Urinary bladder (tissue), 4 donors: ENCODE results near the gene GCNA. TPM values are rescaled to one million over a fixed set of nuclear protein-coding genes. Genes with fewer than 3 reads are reported as not detected.
"Not testable (repeated sequence)": the region's sequence is repeated elsewhere in the genome, so short reads cannot be mapped to it uniquely, and the experiment has no call there.

ENCODE experiments used
- DNase-seq: peaks from one replicate; pipeline ENCODE4 v3.0.0-alpha.2; 2015; ENCODE audit errors: extremely low spot score
- H3K27ac ChIP-seq: one replicate; pipeline ENCODE4 v1.5.1; 2013; ENCODE audit warnings: low read depth, mild to moderate bottlenecking, moderate library complexity
- H3K36me3 ChIP-seq: one replicate; pipeline ENCODE4 v1.6.1; 2013; ENCODE audit warnings: mild to moderate bottlenecking, moderate library complexity; ENCODE audit not compliant: insufficient read depth
- H3K4me1 ChIP-seq: one replicate; pipeline ENCODE4 v1.6.1; 2013; ENCODE audit warnings: mild to moderate bottlenecking, moderate library complexity; ENCODE audit not compliant: insufficient read depth
- H3K4me3 ChIP-seq: one replicate; pipeline ENCODE4 v1.5.1; 2013; ENCODE audit warnings: low read depth, low read length
- WGBS: extraction: QIAGEN DNeasy Blood & Tissue Kit; methylation state at CpG from one replicate; pipeline ENCODE4 v1.1.7; 2013; 5-methylcytosine and 5-hydroxymethylcytosine counted together
- polyA plus RNA-seq: library from polyadenylated mRNA; stranded (reverse); fragments of 200-250 nt; gene quantifications from one replicate; pipeline ENCODE4 v1.2.3, GENCODE V29; 2013
- total RNA-seq: library from RNA; depleted of rRNA; stranded (reverse); fragments of >200 nt; gene quantifications from one replicate; pipeline ENCODE4 v1.2.3, GENCODE V29; 2014
- donor health status: healthy with polysubstance abuse.
- donor health status: healthy.

The GCNA gene
- total and polyA plus RNA-seq, 2 donors: 0.82 to 3.0 TPM

DNA sequence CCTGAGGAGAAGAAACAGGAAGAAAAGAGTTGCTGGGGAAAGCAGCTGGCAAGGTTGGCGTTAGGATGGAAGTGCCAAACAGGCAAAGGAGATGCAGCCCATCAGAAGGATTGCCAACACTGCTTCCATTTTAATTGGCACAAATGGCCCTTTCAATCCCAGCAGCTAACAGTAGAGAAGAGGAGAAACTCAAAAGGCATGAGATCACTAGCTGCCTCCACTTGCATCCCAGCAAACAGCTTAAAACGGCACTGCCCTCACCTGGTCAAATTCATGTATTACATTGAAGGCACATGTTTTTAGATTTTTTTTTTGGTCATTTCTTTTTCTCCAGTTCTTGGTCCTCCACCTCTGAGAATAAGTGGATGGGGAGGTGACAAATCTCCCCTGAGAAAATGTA lies 74.2 kb downstream of the GCNA start:
- Histone ChIP-seq H3K4me3 (no peak overlapping the region), H3K36me3 (no peaks in the 10 kb centered on the region), H3K4me1 (no peaks in the 10 kb centered on the region), H3K27ac (no peak overlapping the region)
- DNase-seq: no peak
- 39% methylated on average over 2 of the region's 2 CpGs for WGBS

- WGBS: 89% methylated on average over 2 of the region's 2 CpGs
- H3K27ac ChIP-seq: no peak overlapping the region
- no peaks in the 10 kb centered on the region for H3K36me3 ChIP-seq
- no peaks in the 10 kb centered on the region for H3K4me1 ChIP-seq
- DNase-seq: no peak
- H3K4me3 ChIP-seq: no peak overlapping the region
Measured at GRCh38 chrX:71653344-71653743, 75.1 kb downstream of the GCNA start.

DNA sequence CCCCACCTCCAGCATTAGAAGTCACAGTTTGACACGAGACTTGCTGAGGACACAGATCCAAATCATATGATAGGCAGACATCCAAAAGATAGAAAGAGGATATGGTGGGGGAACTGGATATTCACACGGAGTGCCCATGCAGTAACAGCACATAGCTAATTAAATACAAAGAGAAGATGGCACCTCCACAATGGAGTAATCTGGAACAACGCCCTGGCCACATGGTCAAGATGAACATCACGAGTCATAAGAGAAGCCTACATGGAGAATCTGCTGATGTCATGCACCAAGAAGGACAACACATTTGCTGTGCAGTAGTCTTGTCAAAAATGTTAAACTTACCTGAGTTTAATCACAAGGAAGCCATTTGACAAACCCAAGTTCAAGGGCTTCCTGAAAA lies 79.0 kb downstream of the GCNA start:
- no peaks in the 10 kb centered on the region for H3K4me1 ChIP-seq
- no peak for DNase-seq
- H3K27ac ChIP-seq: no peak overlapping the region
- H3K36me3 ChIP-seq: no peaks in the 10 kb centered on the region
- WGBS: 85% methylated on average over 4 of the region's 4 CpGs
- H3K4me3 ChIP-seq: no peak overlapping the region

- no peaks in the 10 kb centered on the region for H3K36me3 ChIP-seq
- no peak overlapping the region for H3K27ac ChIP-seq
- no peak overlapping the region for H3K4me3 ChIP-seq
- no peaks in the 10 kb centered on the region for H3K4me1 ChIP-seq
- WGBS: 61% methylated on average over 3 of the region's 3 CpGs
- no peak for DNase-seq
Measured at GRCh38 chrX:71659342-71659741, 81.1 kb downstream of the GCNA start.

GRCh38 chrX:71659959-71660358 lies 81.7 kb downstream of the GCNA start:
- H3K27ac ChIP-seq: no peak overlapping the region
- H3K4me3 ChIP-seq: no peak overlapping the region
- H3K4me1 ChIP-seq: no peaks in the 10 kb centered on the region
- DNase-seq: no peak
- 94% methylated on average over 6 of the region's 6 CpGs for WGBS
- H3K36me3 ChIP-seq: no peaks in the 10 kb centered on the region

- DNase-seq: no peak
- no peak overlapping the region for H3K4me3 ChIP-seq
- 87% methylated on average over 22 of the region's 22 CpGs for WGBS
- no peak overlapping the region for H3K27ac ChIP-seq
- no peaks in the 10 kb centered on the region for H3K36me3 ChIP-seq
- H3K4me1 ChIP-seq: no peaks in the 10 kb centered on the region
Measured at GRCh38 chrX:71660562-71661416, 82.6 kb downstream of the GCNA start.

GRCh38 chrX:71661919-71662318 lies 83.7 kb downstream of the GCNA start:
- DNase-seq: no peak
- no peaks in the 10 kb centered on the region for H3K36me3 ChIP-seq
- no peak overlapping the region for H3K4me3 ChIP-seq
- WGBS: 83% methylated on average over 12 of the region's 12 CpGs
- no peaks in the 10 kb centered on the region for H3K4me1 ChIP-seq
- no peak overlapping the region for H3K27ac ChIP-seq

GRCh38 chrX:71662654-71663053 lies 84.4 kb downstream of the GCNA start:
- H3K36me3 ChIP-seq, DNase-seq, H3K27ac ChIP-seq, H3K4me1 ChIP-seq, H3K4me3 ChIP-seq: not testable (repeated sequence)
- WGBS: 70% methylated on average over 11 of the region's 11 CpGs

Other genes starting within 250 kb of the GCNA start
- 54.1 TPM for gene TAF1, start 212.1 kb upstream of the GCNA start, total RNA-seq
- gene TAF1, start 212.1 kb upstream of the GCNA start, polyA plus RNA-seq: 21.4 TPM
- gene OGT, start 45.3 kb upstream of the GCNA start, total RNA-seq: 221 TPM
- 37.3 TPM for gene OGT, start 45.3 kb upstream of the GCNA start, polyA plus RNA-seq
- not detected for gene CXCR3, start 40.1 kb downstream of the GCNA start, total RNA-seq
- 0.28 TPM for gene CXCR3, start 40.1 kb downstream of the GCNA start, polyA plus RNA-seq
- not detected for gene CXorf49, start 139.8 kb downstream of the GCNA start, total RNA-seq
- not detected for gene CXorf49, start 139.8 kb downstream of the GCNA start, polyA plus RNA-seq
- not detected for gene CXorf49B, start 184.9 kb downstream of the GCNA start, total RNA-seq
- gene CXorf49B, start 184.9 kb downstream of the GCNA start, polyA plus RNA-seq: not detected